Keratinocyte (primary cell): ENCODE data around the gene WRAP73.

Experiments
- CTCF ChIP-seq, 3 experiments: IDR thresholded peaks in 1 of 3; conservative IDR thresholded peaks in 1 of 3; optimal IDR thresholded peaks in 1 of 3; 2 replicates in 2 of 3; 3 replicates in 1 of 3; pipeline versions ENCODE3 to v1.5.1; 2011; ENCODE audit warnings: low read length in 3 of 3, mild to moderate bottlenecking in 3 of 3, moderate library complexity in 2 of 3, control low read depth in 1 of 3, inconsistent platforms in 1 of 3; ENCODE audit not compliant: insufficient read depth in 2 of 3; ENCODE audit errors: extremely low read depth in 1 of 3
- EZH2 ChIP-seq: IDR thresholded peaks from one replicate; pipeline ENCODE4 v1.6.1; 2012; ENCODE audit warnings: inconsistent platforms, mild to moderate bottlenecking, low read length, moderate library complexity

GRCh38 chr1:3593745-3594144 is 56.2 kb downstream of the WRAP73 start:
- no peak for TF ChIP-seq EZH2
- TF ChIP-seq CTCF (optimal IDR thresholded peaks at IDR 0.05 in 1 of 3, IDR thresholded peaks at IDR 0.05 in 1 of 3, conservative IDR thresholded peaks at IDR 0.05 in 1 of 3; ENCODE audit: extremely low read depth in 1 of 3, insufficient read depth in 2 of 3, low read length in 3 of 3) = no peak
